ENCODE data around the gene REC114. TPM values are rescaled to one million over a fixed set of nuclear protein-coding genes. Genes with fewer than 3 reads are reported as not detected.
A peak's percentile ranks its signal among the peaks of the same experiment; 100 is the strongest.

Gene REC114
- total RNA-seq, 1 donor from 2014 or later: not detected

DNA sequence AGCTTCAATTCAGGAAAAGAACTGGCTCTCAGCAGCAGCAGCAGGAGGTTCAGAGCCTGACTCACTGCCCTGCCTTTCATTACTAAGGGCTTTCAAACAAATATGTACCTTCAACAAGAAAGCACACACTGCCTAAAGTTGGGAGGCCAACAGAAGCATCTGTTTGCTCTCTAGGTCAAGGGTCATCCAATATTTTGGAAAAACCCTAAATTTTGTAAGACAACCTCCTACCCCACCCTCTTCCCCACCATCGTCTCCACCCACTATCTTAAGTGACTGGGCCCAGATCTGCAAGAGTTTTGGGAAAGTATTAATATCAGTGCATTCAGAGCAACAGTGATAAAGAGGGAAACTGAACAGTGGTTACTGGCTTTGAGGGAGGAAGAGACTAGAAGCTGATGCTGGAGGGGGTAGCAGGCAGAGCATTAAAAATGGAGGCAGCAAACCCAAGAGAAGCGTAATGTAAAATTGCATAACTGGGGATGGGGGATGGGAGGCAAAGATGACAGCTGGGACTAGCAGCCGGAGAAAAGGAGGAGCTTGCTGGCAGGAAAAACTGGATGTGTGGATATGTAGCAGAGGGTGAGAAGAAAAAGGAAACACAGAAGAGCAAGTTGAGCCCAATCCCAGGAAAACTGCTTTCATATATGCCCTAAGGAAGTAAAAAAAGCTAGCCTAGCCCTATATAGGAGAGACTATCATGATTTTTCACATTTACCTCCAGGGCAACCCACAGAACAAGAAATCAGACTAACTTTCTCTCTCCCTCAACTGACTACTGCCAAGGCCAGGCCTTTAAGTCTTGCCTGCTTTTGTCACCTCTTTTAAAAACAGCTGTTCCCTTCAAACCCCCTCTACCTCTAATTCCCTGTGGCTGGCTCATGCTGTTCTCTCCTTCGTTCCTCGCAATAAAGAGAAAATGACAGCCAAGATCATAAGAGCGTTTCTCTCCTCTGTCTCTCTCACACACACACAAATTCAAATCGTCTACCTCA lies 158.8 kb downstream of the REC114 start:
- ATAC-seq (peak; percentile 79), DNase-seq (ENCODE audit: low spot score) (no peak)

DNA sequence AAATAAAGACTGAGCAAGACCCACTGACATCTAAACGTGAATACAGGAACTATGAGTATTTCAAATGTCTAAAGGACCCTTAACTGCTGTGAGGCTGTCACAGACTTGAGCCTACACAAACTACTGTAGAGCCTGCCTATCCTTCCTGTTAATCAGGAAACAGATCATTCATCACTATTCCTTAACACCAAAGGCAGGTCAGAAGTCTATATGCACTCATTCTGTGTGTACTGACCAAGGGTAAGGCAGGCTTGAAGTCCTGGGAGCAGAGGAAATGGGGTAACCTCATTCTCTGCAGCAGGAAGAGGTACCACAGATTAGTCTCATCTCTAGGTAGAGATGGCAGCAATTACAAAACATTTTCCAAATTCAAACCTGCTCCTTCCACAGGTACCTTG lies 159.5 kb downstream of the REC114 start:
- DNase-seq (ENCODE audit: low spot score) (no peak), ATAC-seq (peak; percentile 29)

DNA sequence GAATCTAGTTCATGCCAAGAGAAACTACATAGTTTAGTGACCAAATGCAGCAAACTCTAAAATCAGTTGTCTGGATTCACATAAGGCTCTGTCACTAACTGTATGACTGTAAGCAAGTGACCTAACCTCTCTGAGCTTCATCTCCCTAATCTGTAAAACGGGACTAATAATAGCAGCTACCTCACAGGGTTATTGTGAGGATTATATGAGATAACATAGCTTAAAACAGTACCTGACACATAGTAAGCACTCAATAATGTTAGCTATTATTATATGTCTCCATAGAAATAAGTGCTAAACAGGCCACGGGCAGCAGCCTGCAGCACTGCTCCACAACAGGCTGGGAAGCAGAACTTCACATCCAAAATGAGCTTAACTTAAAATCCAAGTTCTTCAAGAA lies 160.0 kb downstream of the REC114 start:
- ATAC-seq (no peak), DNase-seq (ENCODE audit: low spot score) (no peak)

DNA sequence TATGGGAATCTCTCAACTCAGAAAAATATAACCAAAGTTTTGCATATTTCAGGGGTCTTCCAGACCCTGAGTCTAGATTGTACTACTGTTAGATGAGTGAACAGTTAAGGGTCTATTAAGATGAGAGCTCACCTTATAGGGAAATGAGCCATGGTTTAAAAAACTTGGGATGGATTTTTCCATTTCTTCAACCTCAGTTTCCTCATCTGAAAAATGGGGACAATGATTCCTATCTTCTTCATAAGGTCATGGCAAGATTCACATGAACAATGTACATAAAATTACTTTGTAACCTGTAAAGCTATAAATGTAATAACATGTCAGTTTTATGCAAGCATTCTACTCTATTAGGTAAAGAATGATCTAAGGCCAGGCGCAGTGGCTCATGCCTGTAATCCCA lies 161.5 kb downstream of the REC114 start:
- DNase-seq (ENCODE audit: low spot score): no peak
- no peak for ATAC-seq

DNA sequence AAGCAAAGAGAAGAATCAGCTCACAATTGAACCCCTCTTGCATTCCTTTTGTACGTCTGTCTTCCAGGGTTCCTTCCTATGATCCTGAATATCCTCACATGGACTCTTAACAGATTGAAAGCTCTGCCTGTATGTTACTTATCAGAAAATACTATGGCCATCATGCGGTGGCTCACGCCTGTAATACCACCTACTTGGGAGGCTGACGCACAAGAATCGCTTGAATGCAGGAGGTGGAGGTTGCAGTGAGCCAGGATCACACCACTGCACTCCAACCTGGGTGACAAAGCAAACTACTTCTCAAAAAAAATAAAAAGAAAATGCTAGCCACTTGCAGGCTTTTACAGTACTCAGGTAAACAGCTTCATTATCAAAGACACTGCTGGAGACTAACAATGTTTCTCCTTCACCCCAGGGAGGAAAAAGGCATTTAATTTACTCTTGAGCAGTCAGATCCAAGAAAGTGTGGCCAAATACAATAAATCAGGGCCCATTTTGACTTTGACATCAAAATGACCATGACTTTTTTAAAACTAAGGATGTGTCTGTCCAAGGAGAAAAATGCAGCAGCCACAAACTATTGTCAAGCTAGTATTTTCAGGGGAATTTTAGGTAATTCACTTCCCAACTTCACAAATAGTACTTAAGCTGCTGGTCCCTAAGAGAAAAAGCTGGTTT lies 162.9 kb downstream of the REC114 start:
- no peak for DNase-seq (ENCODE audit: low spot score)
- ATAC-seq: no peak

DNA sequence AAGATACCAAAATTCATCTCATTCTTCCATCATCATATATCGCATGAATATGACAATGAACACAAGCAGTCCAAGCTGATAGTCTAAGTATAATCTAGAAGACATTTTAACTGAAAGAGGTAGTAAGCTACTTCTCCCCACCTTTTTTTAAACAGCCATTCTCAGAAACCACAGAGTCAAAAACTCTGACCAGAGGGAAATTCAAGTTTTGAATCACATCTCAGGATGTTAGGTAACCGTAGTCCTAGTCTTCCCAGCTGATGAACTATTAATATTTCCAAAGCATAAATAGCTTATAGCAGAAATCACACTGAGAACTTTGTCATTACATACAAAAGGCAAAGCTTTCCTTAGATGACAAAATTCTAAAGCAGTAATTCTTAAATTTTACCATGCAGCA lies 164.4 kb downstream of the REC114 start:
- no peak for ATAC-seq

DNA sequence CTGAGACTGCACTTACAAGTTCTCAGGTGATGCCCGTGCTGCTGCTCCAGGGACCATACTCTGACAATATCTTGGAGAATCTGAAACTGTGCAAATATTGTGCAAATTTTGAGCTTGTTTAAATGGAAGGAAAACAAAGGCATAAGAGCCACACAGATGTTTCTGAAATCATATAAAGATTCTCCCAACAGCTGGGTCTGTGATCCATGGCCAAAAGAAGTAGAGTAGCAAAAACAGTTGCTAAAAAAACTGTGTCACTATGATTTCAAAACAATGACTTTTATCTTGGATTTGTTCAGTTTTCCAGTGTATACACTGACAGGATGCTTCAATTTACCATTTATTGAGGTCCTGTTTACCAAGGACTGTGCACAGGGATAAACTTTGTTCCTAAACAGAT lies 164.9 kb downstream of the REC114 start:
- ATAC-seq: no peak
- DNase-seq (ENCODE audit: low spot score): no peak

More for the DNA sequence above, 164.4 kb downstream of the REC114 start:
- no peak for DNase-seq (ENCODE audit: low spot score)

DNA sequence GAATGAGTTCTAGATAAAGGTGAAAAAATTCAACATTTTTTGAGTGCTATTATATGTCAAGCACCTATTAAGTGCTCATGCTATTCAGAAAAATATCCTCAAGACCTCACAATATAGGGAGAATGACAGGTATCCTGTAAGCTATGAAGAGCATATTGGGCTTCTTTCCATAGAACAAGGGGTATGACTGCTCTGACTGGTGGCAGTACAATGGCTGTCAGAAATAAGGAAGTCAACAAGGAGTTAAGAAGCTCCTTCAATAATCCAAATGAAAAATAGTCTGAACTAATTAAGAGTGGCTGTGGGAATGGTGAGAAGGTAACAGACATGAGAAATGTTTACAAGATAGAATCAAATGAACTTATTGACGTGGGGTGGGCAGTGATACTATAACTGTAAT lies 165.5 kb downstream of the REC114 start:
- no peak for ATAC-seq
- no peak for DNase-seq (ENCODE audit: low spot score)

DNA sequence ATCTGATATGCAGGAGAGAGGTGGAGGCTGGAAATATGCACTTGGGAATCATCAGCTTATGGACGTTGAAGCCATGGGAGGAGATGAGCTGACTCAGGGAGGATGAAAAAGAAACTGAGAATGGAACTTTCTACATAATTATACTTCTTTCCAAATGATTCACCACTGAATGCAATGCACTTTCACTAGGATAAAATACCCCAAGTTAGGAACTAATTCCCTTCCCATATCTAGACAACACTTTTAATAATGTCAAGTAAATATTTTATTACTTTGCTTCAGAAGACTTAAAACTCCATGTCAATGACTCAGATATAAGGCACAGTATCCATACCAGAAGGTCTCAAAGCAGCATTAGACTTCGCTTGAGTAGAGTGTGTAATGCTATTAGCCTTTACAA lies 166.0 kb downstream of the REC114 start:
- DNase-seq (ENCODE audit: low spot score) (no peak), ATAC-seq (no peak)

Other genes with a start within 250 kb of the REC114 start
- not detected for gene HCN4, start 74.2 kb upstream of the REC114 start, total RNA-seq
- 24.2 TPM for gene NPTN, start 190.2 kb downstream of the REC114 start, total RNA-seq
- gene CD276, start 241.2 kb downstream of the REC114 start, total RNA-seq: 20.5 TPM